ENCODE data around the gene POMGNT1. TPM values are rescaled to one million over a fixed set of nuclear protein-coding genes. Genes with fewer than 3 reads are reported as not detected.
A peak's percentile ranks its signal among the peaks of the same experiment; 100 is the strongest.

POMGNT1 gene
- total and polyA plus RNA-seq, 2 of the 13 experiments (the other 11 are each of a cell fraction or from before 2014, with no cell fraction given) = 33.9 to 46.8 TPM

DNA sequence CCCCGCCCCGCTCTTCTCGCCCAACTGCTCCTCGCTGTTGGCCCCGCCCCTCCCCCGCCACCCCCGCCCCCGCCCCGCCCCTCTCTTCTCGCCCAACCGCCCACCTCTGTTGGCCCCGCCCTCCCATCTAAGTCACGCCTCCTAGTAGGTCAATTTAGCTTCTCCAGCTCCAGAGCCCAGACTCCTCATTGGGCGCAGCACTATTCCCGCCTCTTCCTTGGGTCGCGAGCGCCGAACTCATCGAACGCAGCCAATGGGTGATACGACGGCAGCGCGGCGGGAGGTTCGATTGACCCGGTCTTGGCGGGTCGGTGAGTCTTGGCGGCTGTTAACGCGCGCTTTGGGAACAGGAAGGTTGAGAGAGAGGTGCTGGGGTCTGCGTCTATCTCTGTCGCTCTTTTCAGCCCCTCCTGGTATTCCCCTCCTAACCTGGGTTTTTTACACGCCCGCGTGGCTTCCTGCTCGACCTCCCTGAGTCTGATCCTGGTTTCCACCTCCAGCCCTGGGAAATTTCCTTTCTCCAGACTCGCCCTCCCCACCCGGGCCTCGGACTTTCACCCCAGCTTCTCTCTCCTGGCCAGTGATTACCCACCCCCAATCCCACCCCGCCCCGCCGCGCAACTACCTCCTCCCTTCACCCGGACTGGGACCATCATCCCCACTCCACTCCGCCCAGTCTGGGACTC lies 49.3 kb upstream of the POMGNT1 start, which contains the start of gene RAD54L (continued):
- TF ChIP-seq, protein P1, sequence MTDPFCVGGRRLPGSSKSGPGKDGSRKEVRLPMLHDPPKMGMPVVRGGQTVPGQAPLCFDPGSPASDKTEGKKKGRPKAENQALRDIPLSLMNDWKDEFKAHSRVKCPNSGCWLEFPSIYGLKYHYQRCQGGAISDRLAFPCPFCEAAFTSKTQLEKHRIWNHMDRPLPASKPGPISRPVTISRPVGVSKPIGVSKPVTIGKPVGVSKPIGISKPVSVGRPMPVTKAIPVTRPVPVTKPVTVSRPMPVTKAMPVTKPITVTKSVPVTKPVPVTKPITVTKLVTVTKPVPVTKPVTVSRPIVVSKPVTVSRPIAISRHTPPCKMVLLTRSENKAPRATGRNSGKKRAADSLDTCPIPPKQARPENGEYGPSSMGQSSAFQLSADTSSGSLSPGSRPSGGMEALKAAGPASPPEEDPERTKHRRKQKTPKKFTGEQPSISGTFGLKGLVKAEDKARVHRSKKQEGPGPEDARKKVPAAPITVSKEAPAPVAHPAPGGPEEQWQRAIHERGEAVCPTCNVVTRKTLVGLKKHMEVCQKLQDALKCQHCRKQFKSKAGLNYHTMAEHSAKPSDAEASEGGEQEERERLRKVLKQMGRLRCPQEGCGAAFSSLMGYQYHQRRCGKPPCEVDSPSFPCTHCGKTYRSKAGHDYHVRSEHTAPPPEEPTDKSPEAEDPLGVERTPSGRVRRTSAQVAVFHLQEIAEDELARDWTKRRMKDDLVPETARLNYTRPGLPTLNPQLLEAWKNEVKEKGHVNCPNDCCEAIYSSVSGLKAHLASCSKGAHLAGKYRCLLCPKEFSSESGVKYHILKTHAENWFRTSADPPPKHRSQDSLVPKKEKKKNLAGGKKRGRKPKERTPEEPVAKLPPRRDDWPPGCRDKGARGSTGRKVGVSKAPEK (CRISPR knock-in tag; IDR thresholded peaks at IDR 0.05; ENCODE audit: borderline replicate concordance) = peak; percentile 50; the same call in 1 of the 2 replicates
- TF ChIP-seq, protein P2, sequence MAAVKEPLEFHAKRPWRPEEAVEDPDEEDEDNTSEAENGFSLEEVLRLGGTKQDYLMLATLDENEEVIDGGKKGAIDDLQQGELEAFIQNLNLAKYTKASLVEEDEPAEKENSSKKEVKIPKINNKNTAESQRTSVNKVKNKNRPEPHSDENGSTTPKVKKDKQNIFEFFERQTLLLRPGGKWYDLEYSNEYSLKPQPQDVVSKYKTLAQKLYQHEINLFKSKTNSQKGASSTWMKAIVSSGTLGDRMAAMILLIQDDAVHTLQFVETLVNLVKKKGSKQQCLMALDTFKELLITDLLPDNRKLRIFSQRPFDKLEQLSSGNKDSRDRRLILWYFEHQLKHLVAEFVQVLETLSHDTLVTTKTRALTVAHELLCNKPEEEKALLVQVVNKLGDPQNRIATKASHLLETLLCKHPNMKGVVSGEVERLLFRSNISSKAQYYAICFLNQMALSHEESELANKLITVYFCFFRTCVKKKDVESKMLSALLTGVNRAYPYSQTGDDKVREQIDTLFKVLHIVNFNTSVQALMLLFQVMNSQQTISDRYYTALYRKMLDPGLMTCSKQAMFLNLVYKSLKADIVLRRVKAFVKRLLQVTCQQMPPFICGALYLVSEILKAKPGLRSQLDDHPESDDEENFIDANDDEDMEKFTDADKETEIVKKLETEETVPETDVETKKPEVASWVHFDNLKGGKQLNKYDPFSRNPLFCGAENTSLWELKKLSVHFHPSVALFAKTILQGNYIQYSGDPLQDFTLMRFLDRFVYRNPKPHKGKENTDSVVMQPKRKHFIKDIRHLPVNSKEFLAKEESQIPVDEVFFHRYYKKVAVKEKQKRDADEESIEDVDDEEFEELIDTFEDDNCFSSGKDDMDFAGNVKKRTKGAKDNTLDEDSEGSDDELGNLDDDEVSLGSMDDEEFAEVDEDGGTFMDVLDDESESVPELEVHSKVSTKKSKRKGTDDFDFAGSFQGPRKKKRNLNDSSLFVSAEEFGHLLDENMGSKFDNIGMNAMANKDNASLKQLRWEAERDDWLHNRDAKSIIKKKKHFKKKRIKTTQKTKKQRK (IDR thresholded peaks at IDR 0.05; ENCODE audit: low read length) = no peak
- TF ChIP-seq ELF3 (CRISPR knock-in tag; IDR thresholded peaks at IDR 0.05) (peak; percentile 42; the same call in 1 of the 2 replicates), FOXM1 (CRISPR knock-in tag; IDR thresholded peaks at IDR 0.05) (no peak), SALL2 (CRISPR knock-in tag; IDR thresholded peaks at IDR 0.05) (peak; percentile 68; the same call in 1 of the 2 replicates), KLF16 (CRISPR knock-in tag; IDR thresholded peaks at IDR 0.05) (peak in 1 of 2 experiments; percentile 87; a peak in 2 of 4 replicates), ZNF740 (CRISPR knock-in tag; IDR thresholded peaks at IDR 0.05) (no peak), CSRNP1 (CRISPR knock-in tag; IDR thresholded peaks at IDR 0.05) (peak; percentile 86; the same call in 1 of the 2 replicates), TARDBP (CRISPR knock-in tag; IDR thresholded peaks at IDR 0.05) (peak; percentile 94), ZNF749 (CRISPR knock-in tag; IDR thresholded peaks at IDR 0.05; ENCODE audit: borderline replicate concordance) (peak; percentile 95)
- TF ChIP-seq, protein P3, sequence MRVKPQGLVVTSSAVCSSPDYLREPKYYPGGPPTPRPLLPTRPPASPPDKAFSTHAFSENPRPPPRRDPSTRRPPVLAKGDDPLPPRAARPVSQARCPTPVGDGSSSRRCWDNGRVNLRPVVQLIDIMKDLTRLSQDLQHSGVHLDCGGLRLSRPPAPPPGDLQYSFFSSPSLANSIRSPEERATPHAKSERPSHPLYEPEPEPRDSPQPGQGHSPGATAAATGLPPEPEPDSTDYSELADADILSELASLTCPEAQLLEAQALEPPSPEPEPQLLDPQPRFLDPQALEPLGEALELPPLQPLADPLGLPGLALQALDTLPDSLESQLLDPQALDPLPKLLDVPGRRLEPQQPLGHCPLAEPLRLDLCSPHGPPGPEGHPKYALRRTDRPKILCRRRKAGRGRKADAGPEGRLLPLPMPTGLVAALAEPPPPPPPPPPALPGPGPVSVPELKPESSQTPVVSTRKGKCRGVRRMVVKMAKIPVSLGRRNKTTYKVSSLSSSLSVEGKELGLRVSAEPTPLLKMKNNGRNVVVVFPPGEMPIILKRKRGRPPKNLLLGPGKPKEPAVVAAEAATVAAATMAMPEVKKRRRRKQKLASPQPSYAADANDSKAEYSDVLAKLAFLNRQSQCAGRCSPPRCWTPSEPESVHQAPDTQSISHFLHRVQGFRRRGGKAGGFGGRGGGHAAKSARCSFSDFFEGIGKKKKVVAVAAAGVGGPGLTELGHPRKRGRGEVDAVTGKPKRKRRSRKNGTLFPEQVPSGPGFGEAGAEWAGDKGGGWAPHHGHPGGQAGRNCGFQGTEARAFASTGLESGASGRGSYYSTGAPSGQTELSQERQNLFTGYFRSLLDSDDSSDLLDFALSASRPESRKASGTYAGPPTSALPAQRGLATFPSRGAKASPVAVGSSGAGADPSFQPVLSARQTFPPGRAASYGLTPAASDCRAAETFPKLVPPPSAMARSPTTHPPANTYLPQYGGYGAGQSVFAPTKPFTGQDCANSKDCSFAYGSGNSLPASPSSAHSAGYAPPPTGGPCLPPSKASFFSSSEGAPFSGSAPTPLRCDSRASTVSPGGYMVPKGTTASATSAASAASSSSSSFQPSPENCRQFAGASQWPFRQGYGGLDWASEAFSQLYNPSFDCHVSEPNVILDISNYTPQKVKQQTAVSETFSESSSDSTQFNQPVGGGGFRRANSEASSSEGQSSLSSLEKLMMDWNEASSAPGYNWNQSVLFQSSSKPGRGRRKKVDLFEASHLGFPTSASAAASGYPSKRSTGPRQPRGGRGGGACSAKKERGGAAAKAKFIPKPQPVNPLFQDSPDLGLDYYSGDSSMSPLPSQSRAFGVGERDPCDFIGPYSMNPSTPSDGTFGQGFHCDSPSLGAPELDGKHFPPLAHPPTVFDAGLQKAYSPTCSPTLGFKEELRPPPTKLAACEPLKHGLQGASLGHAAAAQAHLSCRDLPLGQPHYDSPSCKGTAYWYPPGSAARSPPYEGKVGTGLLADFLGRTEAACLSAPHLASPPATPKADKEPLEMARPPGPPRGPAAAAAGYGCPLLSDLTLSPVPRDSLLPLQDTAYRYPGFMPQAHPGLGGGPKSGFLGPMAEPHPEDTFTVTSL (CRISPR knock-in tag; IDR thresholded peaks at IDR 0.05; ENCODE audit: borderline replicate concordance) = no peak
- TF ChIP-seq, protein P4, sequence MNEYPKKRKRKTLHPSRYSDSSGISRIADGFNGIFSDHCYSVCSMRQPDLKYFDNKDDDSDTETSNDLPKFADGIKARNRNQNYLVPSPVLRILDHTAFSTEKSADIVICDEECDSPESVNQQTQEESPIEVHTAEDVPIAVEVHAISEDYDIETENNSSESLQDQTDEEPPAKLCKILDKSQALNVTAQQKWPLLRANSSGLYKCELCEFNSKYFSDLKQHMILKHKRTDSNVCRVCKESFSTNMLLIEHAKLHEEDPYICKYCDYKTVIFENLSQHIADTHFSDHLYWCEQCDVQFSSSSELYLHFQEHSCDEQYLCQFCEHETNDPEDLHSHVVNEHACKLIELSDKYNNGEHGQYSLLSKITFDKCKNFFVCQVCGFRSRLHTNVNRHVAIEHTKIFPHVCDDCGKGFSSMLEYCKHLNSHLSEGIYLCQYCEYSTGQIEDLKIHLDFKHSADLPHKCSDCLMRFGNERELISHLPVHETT (CRISPR knock-in tag; conservative IDR thresholded peaks at IDR 0.05) = peak; percentile 51; the same call in 1 of the 2 replicates

Measured in HepG2 (cell line).